Umbilical cord (tissue), 2 donors: ENCODE measurements around the gene INPP1. TPM values are rescaled to one million over a fixed set of nuclear protein-coding genes. Genes with fewer than 3 reads are reported as not detected.
"Not testable (repeated sequence)": the region's sequence is repeated elsewhere in the genome, so short reads cannot be mapped to it uniquely, and the experiment has no call there.

Experiments used
- DNase-seq: peaks from one replicate; pipeline ENCODE4 v3.0.0-alpha.2; 2015; ENCODE audit warnings: low spot score
- total RNA-seq: library from RNA; depleted of rRNA; stranded (reverse); fragments of >200 nt; gene quantifications from one replicate; pipeline ENCODE4 v1.2.3, GENCODE V29; 2014; ENCODE audit warnings: low replicate concordance; ENCODE audit not compliant: insufficient read depth

The INPP1 gene
- total RNA-seq, 1 donor from 2014 or later, result 2.4 TPM

DNA sequence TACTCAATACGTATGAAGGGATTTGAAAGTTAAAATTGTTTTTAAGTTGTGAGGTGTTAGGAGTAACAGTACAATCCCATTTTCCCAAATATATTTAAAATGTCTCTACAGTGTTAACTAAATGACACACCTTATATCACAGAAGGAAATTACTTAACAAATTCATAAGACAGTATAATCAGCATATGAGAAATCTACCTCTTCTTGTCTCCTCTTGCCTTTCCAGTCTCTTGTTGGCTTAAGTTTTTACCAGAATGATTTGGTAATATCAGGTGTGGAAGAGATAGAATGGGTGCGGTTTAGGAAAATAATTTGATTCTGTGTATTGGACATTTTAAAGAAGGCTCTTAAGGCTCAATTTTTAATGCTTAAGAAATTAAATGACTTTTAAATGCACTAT, 9.5 kb upstream of the INPP1 start:
- no peak for DNase-seq

- DNase-seq, result no peak
Observed at GRCh38 chr2:190334479-190335224, 8.7 kb upstream of the INPP1 start.

- no peak for DNase-seq
Observed at GRCh38 chr2:190335225-190335559, 8.2 kb upstream of the INPP1 start.

- DNase-seq, result not testable (repeated sequence)
Observed at GRCh38 chr2:190335584-190335983, 7.8 kb upstream of the INPP1 start.

- no peak for DNase-seq
Observed at GRCh38 chr2:190336420-190336819, 7.0 kb upstream of the INPP1 start.

GRCh38 chr2:190338453-190338852, 4.9 kb upstream of the INPP1 start:
- no peak for DNase-seq

GRCh38 chr2:190339394-190339793, 4.0 kb upstream of the INPP1 start:
- no peak for DNase-seq

DNA sequence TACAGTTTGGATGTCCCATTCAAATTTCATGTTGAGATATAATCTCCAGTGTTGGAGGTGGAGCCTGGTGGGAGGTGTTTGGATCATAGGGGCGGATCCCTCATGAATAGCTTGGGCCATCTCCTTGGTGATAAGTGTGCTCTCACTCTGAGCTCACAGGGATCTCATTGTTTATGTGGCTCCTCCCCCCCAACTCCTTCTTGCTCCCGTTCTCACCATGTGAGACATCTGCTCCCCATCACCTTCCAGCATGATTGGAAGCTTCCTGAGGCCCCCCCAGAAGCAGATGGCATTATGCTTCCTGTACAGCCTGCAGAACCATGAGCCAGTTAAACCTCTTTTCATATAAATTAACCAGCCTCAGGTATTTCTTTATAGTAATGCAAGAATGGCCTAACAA, 3.0 kb upstream of the INPP1 start:
- DNase-seq, result no peak

DNA sequence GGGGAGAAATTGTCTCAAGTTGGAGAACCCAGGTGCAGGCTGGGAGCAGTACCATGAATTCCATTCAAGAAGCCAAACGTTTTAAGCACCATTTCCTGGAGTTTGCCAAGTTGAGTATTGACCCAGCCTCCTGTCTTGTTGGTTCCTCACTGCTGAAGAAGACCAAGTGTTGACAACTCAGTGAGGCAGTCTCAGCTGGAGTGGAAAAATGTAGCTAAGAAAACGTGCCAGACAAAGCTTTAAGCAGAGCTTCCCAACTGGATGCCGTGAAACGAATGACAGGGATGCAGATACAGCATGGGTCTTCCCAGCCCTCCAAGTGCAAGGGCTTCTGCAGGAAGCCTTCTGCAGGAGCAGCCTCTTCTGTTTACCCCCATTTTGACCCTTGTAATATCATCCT, 778 bp upstream of the INPP1 start:
- peak; percentile 38 for DNase-seq

DNA sequence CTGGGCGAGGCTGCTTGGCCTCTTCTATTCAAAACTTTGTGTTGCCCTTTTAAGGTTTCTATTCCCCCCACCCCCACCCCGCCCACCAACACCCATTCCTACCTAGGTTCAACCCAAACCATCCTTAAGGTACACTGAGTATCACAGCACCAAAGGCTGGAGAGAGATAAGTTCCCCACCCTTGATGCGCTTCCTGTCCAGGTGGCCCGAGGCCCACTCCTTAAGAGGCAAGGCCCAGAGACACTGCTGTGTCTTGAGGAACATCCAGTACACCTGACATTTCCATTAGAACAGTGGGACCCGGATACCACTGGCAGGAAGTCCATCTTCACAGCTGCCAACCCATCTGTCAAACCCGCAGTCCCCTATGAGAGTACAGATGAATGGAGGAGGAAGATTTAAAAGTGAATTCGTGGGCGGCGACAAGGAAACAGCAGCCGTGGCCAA, 277 bp upstream of the INPP1 start:
- no peak for DNase-seq

GRCh38 chr2:190344276-190344827, 963 bp downstream of the INPP1 start:
- DNase-seq, result peak; percentile 45

- no peak for DNase-seq
Observed at GRCh38 chr2:190350371-190350770, 7.0 kb downstream of the INPP1 start.

DNA sequence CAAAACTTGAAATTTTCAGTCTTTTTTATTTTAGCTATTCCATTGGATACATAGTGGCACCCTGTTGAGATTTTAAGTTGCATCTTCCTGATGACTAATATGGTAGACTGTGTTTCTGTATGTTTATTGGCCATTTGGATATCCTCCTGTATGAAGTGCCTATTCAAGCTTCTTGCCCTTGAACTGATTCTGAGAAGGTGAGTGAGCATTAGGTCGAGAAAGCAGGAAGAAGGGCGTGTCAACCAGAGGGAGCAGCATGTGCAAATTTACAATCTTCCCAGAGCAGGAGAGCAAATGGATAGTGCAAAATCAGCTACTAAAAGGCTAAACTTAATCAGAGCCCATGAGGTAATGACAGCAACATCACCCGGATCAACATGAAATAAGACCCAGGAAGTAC, 8.6 kb downstream of the INPP1 start:
- DNase-seq, result no peak

GRCh38 chr2:190352668-190353536, 9.5 kb downstream of the INPP1 start:
- DNase-seq, result no peak

DNA sequence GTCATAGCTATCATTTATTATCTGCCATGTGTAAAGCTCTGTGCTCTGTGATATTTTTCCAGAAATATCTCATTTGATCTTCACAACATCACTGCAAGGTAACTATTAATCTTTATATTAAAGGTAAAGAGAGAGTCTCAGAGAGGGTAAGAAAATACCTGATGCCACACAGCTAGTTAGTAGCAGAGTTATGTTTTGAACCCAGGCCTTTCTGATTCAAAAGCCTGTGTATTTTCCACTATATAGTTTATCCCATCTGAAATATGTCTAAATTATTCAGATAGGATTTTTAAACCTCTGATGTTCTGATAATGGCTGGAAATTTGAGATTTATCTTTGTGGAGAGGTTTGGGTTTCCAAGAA, 10.1 kb downstream of the INPP1 start:
- no peak for DNase-seq

- DNase-seq, result no peak
Observed at GRCh38 chr2:190354003-190354690, 10.8 kb downstream of the INPP1 start.

GRCh38 chr2:190355968-190356644, 12.7 kb downstream of the INPP1 start:
- DNase-seq, result no peak

DNA sequence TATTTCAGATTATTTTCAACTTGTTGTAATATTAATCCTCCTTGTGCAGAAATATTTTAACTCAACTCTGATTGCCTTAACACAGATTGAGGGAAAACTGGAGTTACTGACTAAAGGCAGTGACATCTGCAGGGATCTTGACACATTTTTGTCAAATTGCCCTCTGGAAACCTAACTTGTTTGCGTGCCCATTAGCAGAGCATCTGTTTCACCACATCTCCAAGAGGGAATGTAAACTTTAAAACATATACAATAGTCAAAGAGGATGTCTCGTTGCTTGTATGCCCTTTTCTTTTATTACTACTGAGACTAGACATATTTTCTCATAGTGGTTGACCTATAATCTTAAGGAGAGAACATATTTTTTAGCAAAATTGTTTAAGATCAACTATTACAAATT, 14.2 kb downstream of the INPP1 start:
- no peak for DNase-seq

- DNase-seq, result peak; percentile 55
Observed at GRCh38 chr2:190358655-190359448, 15.5 kb downstream of the INPP1 start.

- DNase-seq, result no peak
Observed at GRCh38 chr2:190360561-190360960, 17.2 kb downstream of the INPP1 start.

GRCh38 chr2:190360965-190361364, 17.6 kb downstream of the INPP1 start:
- DNase-seq, result no peak
